Activated CD4-positive, alpha-beta T cell treated with anti-CD3 and anti-CD28 coated beads, Interleukin-2, amount 50 U/mL, for 16 hours (primary cell): ENCODE data around the gene RNF166.
A peak's percentile ranks its signal among the peaks of the same experiment; 100 is the strongest.
"Not testable (repeated sequence)": the region's sequence is repeated elsewhere in the genome, so short reads cannot be mapped to it uniquely, and the experiment has no call there.

Experiments
- DNase-seq: peaks from one replicate; pipeline ENCODE4 v3.0.0-alpha.2; 2020

RNF166 gene

GRCh38 chr16:88669980-88670379 lies 36.2 kb downstream of the RNF166 start:
- no peak for DNase-seq

- DNase-seq = not testable (repeated sequence)
Measured at GRCh38 chr16:88669493-88669892, 36.7 kb downstream of the RNF166 start.

- no peak for DNase-seq
Measured at GRCh38 chr16:88667461-88667860, 38.7 kb downstream of the RNF166 start.

GRCh38 chr16:88665570-88665969 lies 40.6 kb downstream of the RNF166 start:
- DNase-seq = no peak

GRCh38 chr16:88665148-88665547 lies 41.1 kb downstream of the RNF166 start:
- no peak for DNase-seq

- peak; percentile 98 for DNase-seq
Measured at GRCh38 chr16:88662843-88663606, 43.2 kb downstream of the RNF166 start, which contains the start of gene MVD. MVD (minus strand) TSS chr16:88663091; CDS start chr16:88663080, 11 bp downstream.

- no peak for DNase-seq
Measured at GRCh38 chr16:88662222-88662842, 43.9 kb downstream of the RNF166 start.

- no peak for DNase-seq
Measured at GRCh38 chr16:88661468-88661867, 44.7 kb downstream of the RNF166 start.

GRCh38 chr16:88659160-88659559 lies 47.0 kb downstream of the RNF166 start:
- DNase-seq = no peak

GRCh38 chr16:88658714-88659113 lies 47.5 kb downstream of the RNF166 start:
- no peak for DNase-seq

GRCh38 chr16:88657371-88657770 lies 48.8 kb downstream of the RNF166 start:
- no peak for DNase-seq

- DNase-seq = no peak
Measured at GRCh38 chr16:88656291-88656980, 49.8 kb downstream of the RNF166 start.

- DNase-seq = no peak
Measured at GRCh38 chr16:88655733-88656281, 50.4 kb downstream of the RNF166 start.

- no peak for DNase-seq
Measured at GRCh38 chr16:88655053-88655732, 51.0 kb downstream of the RNF166 start.

GRCh38 chr16:88654363-88655052 lies 51.7 kb downstream of the RNF166 start:
- no peak for DNase-seq

GRCh38 chr16:88653596-88654362 lies 52.4 kb downstream of the RNF166 start:
- DNase-seq = no peak

- no peak for DNase-seq
Measured at GRCh38 chr16:88653101-88653500, 53.1 kb downstream of the RNF166 start.

GRCh38 chr16:88652762-88653063 lies 53.5 kb downstream of the RNF166 start:
- no peak for DNase-seq

- no peak for DNase-seq
Measured at GRCh38 chr16:88651989-88652761, 54.0 kb downstream of the RNF166 start.

- peak; percentile 91 for DNase-seq
Measured at GRCh38 chr16:88651276-88651988, 54.8 kb downstream of the RNF166 start.
